HepG2 (cell line): ENCODE results near the gene RAC3. TPM values are rescaled to one million over a fixed set of nuclear protein-coding genes. Genes with fewer than 3 reads are reported as not detected.

ENCODE experiments used
- ATF5 ChIP-seq: sonication (generic); formaldehyde crosslinking; IDR thresholded peaks from 2 replicates; pipeline ENCODE4 v1.4.0; 2020; ENCODE audit warnings: mild to moderate bottlenecking, low read depth, missing genetic modification reagents
- CBX2 ChIP-seq, 2 experiments: fragments of 200-600 bp in 1 of 2; sonication (generic); formaldehyde crosslinking in 1 of 2; IDR thresholded peaks; 2 replicates each; pipeline versions ENCODE4 v1.7.0 to v1.8.1; 2018 to 2022; ENCODE audit warnings: low read depth in 2 of 2, low read length in 1 of 2, mild to moderate bottlenecking in 1 of 2, missing genetic modification reagents in 1 of 2
- CHCHD3 ChIP-seq: sonication (generic); formaldehyde crosslinking; IDR thresholded peaks from 2 replicates; pipeline ENCODE4 v1.8.0; 2022; ENCODE audit warnings: mild to moderate bottlenecking, missing genetic modification reagents, moderate library complexity
- GLMP ChIP-seq: sonication (generic); formaldehyde crosslinking; IDR thresholded peaks from 2 replicates; pipeline ENCODE4 v1.9.0; 2021; ENCODE audit warnings: missing genetic modification reagents, mild to moderate bottlenecking, borderline replicate concordance
- KLF15 ChIP-seq: sonication (generic); formaldehyde crosslinking; IDR thresholded peaks from 2 replicates; pipeline ENCODE4 v1.8.1; 2023; ENCODE audit warnings: borderline replicate concordance, mild to moderate bottlenecking, inconsistent platforms, missing genetic modification reagents, mixed read lengths
- KLF9 ChIP-seq: IDR thresholded peaks from 2 replicates; pipeline ENCODE4 v1.6.1; 2016; ENCODE audit warnings: low read depth
- MATR3 ChIP-seq: sonication (generic); formaldehyde crosslinking; IDR thresholded peaks from 2 replicates; pipeline ENCODE4 v1.4.0; 2020; ENCODE audit warnings: missing genetic modification reagents
- MTF1 ChIP-seq: sonication (generic); formaldehyde crosslinking; IDR thresholded peaks from 2 replicates; pipeline ENCODE4 v1.5.0; 2020; ENCODE audit warnings: missing genetic modification reagents
- NFIB ChIP-seq: sonication (generic); formaldehyde crosslinking; IDR thresholded peaks from 2 replicates; pipeline ENCODE4 v1.9.0; 2021; ENCODE audit warnings: missing genetic modification reagents, mild to moderate bottlenecking, borderline replicate concordance
- REST ChIP-seq, 2 experiments: IDR thresholded peaks; 2 replicates each; pipeline ENCODE4 v1.6.1; 2011 to 2012; ENCODE audit warnings: low read length in 2 of 2, borderline replicate concordance in 1 of 2, low read depth in 1 of 2, mild to moderate bottlenecking in 1 of 2, moderate library complexity in 1 of 2
- SATB2 ChIP-seq: sonication (generic); formaldehyde crosslinking; IDR thresholded peaks from 2 replicates; pipeline ENCODE4 v1.5.0; 2020; ENCODE audit warnings: missing genetic modification reagents
- SIN3B ChIP-seq: fragments of 150-350 bp; IDR thresholded peaks from 2 replicates; pipeline ENCODE4 v1.6.1; 2014; ENCODE audit warnings: low read length
- ZFX ChIP-seq: sonication (generic); formaldehyde crosslinking; IDR thresholded peaks from 2 replicates; pipeline ENCODE4 v1.4.0; 2020; ENCODE audit warnings: mild to moderate bottlenecking, low read depth, missing genetic modification reagents, moderate library complexity
- ZNF143 ChIP-seq: sonication (generic); formaldehyde crosslinking; IDR thresholded peaks from 2 replicates; pipeline ENCODE4 v1.4.0; 2020; ENCODE audit warnings: missing genetic modification reagents
- ZNF180 ChIP-seq: sonication (generic); formaldehyde crosslinking; IDR thresholded peaks from 2 replicates; pipeline ENCODE4 v1.4.0; 2020; ENCODE audit warnings: low read depth, missing genetic modification reagents, borderline replicate concordance
- ZNF503 ChIP-seq: sonication (generic); formaldehyde crosslinking; IDR thresholded peaks from 2 replicates; pipeline ENCODE4 v1.4.0; 2020; ENCODE audit warnings: missing genetic modification reagents
- ZNF672 ChIP-seq: sonication (generic); formaldehyde crosslinking; IDR thresholded peaks from 2 replicates; pipeline ENCODE4 v1.8.1; 2022; ENCODE audit warnings: missing genetic modification reagents
- ZSCAN25 ChIP-seq: sonication (generic); formaldehyde crosslinking; IDR thresholded peaks from 2 replicates; pipeline ENCODE4 v1.8.0; 2022; ENCODE audit warnings: mild to moderate bottlenecking, missing genetic modification reagents
- polyA plus RNA-seq, 8 experiments: library from polyadenylated mRNA; depleted of rRNA in 3 of 8; stranded (reverse) in 7 of 8; unstranded in 1 of 8; fragments of >200 nt; fragmentation: Illumina TruSeq in 4 of 8; extraction: Trizol in 4 of 8; gene quantifications; 2 replicates each; pipeline versions ENCODE4 v1.2.1 to v1.2.3, GENCODE V29; 2011 to 2016; ENCODE audit warnings: low read depth in 4 of 8, missing spikeins in 1 of 8, mixed read lengths in 1 of 8; ENCODE audit not compliant: insufficient read depth in 1 of 8
- total RNA-seq, 5 experiments: library from RNA; depleted of rRNA; stranded (reverse); fragments of >200 nt; fragmentation: Illumina TruSeq; extraction: Trizol; gene quantifications; 2 replicates each; pipeline ENCODE4 v1.2.3, GENCODE V29; 2016; ENCODE audit warnings: low read depth in 1 of 5

RAC3 gene
- total and polyA plus RNA-seq, 2 of the 13 experiments (the other 11 are each of a cell fraction or from before 2014, with no cell fraction given) = 10.5 to 21.3 TPM

GRCh38 chr17:81994593-81995462, 36.6 kb upstream of the RAC3 start (continued):
- TF ChIP-seq REST (IDR thresholded peaks at IDR 0.05; ENCODE audit: borderline replicate concordance in 1 of 2, low read depth in 1 of 2, low read length in 2 of 2) (peak in 1 of 2 experiments; percentile 52; a peak in 2 of 4 replicates), MATR3 (CRISPR knock-in tag) (0 out of 2 replicates have a peak, but pooled peaks have one; percentile 30), ZFX (CRISPR knock-in tag) (peak; percentile 72), MTF1 (CRISPR knock-in tag) (0 out of 2 replicates have a peak, but pooled peaks have one; percentile 49), ATF5 (CRISPR knock-in tag) (no peak), ZNF180 (CRISPR knock-in tag) (no peak), ZSCAN25 (CRISPR knock-in tag) (no peak), KLF15 (CRISPR knock-in tag) (0 out of 2 replicates have a peak, but pooled peaks have one; percentile 68), ZNF143 (CRISPR knock-in tag) (no peak; the same call in 1 of the 2 replicates), SATB2 (CRISPR knock-in tag) (no peak; the same call in none of the 2 replicates), SIN3B (no peak), CHCHD3 (CRISPR knock-in tag) (no peak), NFIB (CRISPR knock-in tag) (no peak), KLF9 (CRISPR knock-in tag) (no peak; the same call in 1 of the 2 replicates), GLMP (no peak), ZNF672 (CRISPR knock-in tag) (peak; percentile 44; the same call in 1 of the 2 replicates), ZNF503 (CRISPR knock-in tag) (peak; percentile 88), CBX2 (IDR thresholded peaks at IDR 0.05; ENCODE audit: low read depth, low read length) (no peak), CBX2 (CRISPR knock-in tag; IDR thresholded peaks at IDR 0.05; ENCODE audit: low read depth) (no peak)
